NCI-H460 (cell line): Measurements from ENCODE around the gene ENTPD3. TPM values are rescaled to one million over a fixed set of nuclear protein-coding genes. Genes with fewer than 3 reads are reported as not detected.

ENCODE experiments used
- DNase-seq: peaks from one replicate; pipeline ENCODE4 v3.0.0-alpha.2; 2016; ENCODE audit warnings: low read depth; ENCODE audit errors: extremely low read depth
- polyA plus RNA-seq: library from polyadenylated mRNA; depleted of rRNA; stranded (reverse); fragments of >200 nt; gene quantifications from 2 replicates; pipeline ENCODE4 v1.2.3, GENCODE V29; 2014; cell fraction: nucleus; rRNA removed
- total RNA-seq: library from RNA; depleted of rRNA; stranded (reverse); fragments of >200 nt; shearing (Covaris generic); gene quantifications from 2 replicates; pipeline ENCODE4 v1.2.3, GENCODE V29; 2014; rRNA removed

Gene ENTPD3, protein sequence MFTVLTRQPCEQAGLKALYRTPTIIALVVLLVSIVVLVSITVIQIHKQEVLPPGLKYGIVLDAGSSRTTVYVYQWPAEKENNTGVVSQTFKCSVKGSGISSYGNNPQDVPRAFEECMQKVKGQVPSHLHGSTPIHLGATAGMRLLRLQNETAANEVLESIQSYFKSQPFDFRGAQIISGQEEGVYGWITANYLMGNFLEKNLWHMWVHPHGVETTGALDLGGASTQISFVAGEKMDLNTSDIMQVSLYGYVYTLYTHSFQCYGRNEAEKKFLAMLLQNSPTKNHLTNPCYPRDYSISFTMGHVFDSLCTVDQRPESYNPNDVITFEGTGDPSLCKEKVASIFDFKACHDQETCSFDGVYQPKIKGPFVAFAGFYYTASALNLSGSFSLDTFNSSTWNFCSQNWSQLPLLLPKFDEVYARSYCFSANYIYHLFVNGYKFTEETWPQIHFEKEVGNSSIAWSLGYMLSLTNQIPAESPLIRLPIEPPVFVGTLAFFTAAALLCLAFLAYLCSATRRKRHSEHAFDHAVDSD
- not detected in 2 replicates for total RNA-seq
- polyA plus RNA-seq = not detected in 2 replicates

DNA sequence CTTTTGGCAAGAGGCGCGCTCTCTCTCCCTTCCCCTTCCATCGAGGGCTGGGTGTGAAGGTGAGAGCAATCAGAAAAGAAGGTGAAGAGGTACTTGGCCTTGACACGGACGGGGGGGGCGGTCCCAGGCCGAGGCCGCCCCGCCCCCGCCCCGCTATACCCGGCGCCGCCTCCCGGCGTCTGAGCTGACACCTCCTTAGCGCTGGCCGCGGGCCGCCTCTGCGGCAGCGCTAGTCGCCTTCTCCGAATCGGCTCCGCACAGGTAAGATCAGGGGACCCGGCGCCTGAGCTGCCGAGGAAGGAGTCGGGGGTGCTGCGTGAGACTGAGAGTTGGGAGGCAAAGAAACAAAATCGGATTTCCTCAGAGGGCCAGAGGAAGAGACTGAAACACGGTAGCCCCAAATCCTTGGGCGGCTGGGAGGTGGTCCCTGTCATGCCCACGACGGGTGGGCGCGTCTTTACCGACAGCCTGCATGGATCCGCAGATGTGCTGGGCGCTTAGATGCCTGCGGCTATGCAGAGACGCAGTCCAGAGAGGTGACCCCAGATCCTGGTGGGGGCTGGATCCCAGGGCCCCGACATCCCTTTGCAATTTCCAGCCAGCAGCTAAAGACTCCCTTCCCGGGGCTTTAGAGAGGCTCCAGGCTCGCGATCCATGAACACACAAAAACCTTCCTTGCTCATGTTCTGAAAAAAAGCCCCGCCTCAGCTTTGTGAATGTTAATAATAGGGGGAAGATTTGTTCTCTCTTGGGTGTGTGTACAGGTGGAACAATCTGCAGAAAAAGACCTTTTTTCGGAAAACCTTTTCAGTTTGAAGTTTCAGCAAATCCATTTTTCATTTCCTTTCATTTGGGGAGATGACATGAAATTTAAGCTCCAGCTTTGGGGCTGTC lies at the start of gene ENTPD3:
Gene ENTPD3 (plus strand): TSS at position 184 of the 894 bp plus-strand sequence. CDS start 874 bp downstream, outside the sequence.
- DNase-seq = no peak

DNA sequence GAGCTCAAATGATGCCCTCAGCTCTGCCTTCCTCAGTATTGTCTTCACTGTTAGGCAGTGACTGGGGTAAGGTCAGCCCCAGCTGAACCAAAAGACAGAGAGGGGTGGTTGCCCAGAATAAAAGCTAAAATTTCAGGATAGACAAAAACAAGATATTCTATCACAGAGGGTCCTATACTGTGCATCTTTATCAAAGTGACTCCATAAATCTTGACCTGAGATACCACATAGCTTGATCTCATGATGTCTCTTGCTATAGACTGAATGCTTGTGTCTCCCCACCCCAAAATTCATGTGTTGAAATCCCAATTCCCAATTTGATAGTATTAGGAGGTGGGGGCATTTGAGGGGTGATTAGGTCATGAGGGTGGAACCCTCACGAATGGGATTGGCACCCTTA lies 47.1 kb upstream of the ENTPD3 start:
- no peak for DNase-seq

DNA sequence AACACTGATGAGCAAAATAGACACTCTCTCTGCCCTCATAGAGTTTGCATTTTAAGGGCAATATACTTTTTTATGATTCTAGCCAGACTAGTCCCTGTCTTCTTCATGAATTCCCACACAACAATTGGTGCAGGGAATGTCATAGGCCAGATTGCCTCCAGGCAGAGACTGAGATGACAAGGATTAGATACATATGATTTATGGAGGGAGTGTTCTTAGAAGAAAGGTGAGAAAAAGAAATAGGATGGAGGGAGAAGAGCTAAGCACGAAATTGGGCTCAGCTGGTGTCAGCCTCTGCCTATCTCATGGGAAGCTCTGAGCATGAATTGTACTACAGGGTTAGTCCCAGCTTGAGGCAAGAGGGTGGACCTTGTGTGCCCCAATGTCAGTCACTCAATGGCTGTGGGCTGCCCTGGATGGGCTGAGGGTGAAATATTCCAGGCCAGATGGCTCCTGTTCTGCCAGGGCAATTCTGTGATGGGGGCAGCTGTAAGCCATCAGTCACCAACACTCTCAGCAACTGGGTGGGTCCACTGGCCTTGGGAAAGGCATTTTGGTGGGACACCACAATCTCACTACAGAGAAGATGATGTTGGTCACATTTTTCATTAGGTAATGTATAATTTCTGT lies 46.3 kb upstream of the ENTPD3 start:
- no peak for DNase-seq

DNA sequence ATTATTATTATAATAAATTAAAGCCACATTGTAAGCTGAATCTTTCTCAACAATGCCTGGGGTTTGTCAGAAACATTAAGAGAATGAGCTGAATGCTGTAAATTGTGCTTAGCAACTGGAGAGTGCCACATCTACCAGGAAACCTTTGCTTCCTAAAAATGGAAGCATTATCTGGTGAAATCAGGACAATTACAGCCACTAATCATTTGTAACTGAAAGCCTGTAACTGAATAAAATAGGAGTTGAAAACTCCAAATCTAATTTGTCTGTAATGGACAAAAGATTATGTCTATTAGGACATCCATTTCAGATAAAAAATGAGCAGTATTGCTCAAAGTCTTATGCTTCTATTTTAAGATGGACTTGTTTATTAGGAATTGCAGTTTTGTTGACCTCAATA lies 45.3 kb upstream of the ENTPD3 start:
- DNase-seq = no peak

DNA sequence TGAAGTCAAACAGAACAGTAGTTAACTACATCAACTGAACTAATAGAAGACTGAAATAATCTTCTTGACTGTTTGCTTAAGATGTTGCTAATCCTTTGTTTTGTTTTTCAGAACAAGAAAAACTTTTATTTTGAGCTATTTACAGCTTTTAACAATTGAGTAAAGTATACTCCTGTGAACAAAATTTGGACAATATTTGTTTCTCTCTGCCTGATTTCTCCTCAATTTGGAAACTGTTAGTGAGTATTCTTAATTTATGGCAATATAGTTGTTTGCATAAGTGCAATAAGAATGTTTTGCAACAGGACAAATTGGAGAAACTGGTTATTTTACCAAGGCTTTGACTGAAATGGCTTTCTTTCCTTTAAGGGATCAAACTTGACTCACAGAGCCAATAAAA lies 36.5 kb upstream of the ENTPD3 start:
- DNase-seq = no peak

DNA sequence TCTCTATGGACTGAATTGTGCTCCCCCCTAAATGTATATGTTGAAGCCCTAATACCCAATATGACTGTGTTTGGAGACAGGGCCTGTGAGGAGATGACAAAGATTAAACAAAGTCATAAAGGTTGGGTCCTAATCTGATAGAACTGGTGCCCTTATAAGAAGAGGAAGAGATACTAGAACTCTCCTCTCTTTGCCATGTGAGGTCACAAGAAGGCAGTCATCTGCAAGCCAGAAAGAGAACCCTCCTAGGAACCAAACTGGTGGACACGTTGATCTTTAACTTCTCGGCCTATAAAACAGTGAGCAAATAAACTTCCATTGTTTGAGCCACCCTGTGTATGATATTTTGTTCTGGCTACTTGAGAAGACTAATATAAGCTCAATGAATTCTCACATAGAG lies 31.6 kb upstream of the ENTPD3 start:
- DNase-seq = no peak

DNA sequence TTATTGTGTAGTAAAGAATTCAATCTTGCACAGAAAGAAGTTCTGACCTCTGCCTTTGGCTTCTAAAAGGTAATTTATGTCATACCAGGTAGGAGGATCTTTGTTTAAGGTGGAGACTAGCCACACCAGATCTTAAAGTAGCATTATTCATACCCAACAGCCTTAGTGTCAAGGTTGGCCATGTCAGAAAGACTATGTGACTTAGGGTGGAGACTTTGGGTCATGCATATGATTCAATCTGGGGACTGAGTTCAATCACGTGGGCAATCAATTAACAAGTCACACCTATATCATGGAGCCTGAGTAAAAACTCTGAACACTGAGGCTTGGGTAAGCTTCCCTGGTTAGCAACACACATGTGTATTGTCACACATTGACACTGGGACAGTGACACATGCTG lies 28.5 kb upstream of the ENTPD3 start:
- no peak for DNase-seq

DNA sequence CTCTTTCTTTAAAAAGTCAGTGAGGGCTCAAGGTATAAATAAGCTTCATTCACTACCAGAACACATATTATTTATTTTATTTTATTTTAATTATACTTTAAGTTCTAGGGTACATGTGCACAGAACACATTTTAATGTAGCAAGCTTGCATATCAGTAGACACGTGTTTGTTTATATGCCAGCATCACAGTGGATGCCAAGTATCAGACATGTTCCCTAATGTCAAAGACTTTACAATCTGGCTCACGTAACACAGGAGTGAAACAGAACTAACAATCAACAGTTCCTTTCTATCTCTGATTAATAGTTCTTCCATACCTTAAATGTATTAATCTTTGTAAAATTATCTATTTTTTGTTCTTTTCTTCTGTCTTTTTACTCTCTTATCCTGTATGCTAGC lies 23.3 kb upstream of the ENTPD3 start:
- DNase-seq = no peak

DNA sequence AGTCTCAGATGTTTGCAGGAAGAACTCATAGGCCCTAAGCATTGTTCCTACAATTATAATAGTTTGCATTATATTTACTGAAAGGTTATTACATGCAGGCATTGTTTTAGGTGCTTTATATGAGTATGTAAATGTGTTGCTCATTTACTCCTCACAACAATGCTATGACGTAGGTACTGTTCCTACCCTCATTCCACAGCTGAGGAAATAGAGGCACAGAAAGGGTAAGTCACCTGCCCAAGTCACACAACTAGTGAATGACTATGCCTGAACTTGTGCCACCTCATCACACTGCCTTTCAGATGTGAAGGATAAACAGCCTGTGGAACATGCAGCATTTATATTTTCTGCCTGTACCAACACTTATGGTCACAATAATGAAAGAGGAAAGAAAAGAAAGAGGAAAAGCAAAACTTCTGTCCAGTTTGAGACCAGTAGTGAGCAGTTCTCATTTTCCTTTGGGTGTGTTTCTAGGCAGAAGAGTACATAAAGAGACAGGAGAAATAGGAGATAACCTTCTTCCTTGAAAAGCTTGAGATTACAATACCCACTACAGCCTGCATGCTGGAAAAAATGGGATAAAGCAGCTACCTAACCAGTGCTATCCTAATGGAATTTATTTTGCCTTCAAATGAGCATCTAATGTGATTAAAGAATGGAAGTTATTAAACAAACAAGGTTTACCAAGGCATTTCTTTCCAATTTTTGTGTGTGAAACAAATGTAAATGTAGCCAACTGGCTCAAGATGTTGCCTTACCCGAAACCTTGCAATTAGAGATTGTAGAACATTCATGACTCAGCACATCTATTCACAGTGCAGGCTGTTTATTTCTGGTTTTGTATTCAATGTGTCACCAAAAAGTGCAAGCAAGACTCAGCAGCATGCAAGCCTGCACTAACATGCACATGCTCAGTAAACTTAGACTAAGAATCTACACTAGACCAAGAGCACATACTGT lies 20.5 kb upstream of the ENTPD3 start:
- DNase-seq = no peak

DNA sequence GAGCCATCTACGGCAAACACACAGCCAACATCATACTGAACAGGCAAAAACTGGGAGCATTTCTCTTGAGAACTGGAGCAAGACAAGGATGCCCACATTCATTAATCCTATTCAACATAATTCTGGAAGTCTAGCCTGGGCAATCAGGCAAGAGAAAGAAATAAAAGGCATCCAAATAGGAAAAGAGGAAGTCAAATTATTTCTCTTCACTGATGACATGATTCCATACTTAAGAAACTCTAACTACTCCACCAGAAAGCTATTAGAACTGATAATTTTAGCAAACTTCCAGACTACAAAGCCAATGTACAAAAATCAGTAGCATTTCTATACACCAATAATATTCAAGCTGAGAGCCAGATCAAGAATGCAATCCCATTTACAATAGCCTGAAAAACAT lies 17.3 kb upstream of the ENTPD3 start:
- no peak for DNase-seq

DNA sequence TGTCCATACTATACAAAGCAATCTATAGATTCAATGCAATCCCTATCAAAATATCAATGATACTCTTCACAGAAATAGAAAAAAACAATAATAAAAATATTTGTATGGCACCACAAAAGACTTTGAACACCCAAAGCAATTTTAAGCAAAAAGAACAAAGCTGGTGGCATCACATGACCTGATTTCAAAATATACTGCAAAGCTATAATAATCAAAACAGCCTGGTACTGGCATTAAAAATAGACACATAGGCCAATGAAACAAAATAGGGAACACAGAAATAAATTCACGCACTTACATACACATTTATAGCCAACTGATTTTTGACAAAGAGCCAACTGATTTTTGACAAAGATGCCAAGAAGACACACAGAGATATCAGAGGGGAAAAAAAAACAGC lies 9.2 kb upstream of the ENTPD3 start:
- DNase-seq = no peak

DNA sequence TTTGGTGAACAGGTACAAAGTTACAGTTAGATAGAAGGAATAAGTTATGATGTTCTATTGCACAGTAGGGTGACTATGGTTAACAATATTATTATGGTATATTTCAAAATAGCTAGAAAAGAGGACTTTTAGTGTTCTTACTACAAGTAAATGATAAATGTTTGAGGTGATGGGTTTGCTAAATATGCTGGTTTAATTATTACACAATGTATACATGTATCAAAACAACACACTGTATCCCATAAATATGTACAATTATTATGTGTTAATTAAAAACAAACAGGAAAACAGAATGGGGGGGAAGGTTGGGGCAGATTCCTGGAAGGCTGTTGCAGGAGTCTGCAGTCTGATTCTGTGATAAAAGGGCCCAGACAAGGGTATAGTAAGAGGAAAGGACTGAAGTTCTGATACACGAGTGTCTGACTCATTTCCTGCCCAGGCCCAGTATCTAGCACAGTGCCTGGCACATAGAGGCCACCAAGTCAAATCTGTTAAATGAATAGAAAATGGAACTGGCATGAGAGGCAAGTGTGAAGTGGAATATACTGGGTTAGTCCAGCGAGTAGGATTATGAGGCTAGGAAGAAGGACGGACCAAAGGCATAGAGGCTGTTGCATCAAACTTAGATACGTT lies 7.2 kb upstream of the ENTPD3 start:
- no peak for DNase-seq

DNA sequence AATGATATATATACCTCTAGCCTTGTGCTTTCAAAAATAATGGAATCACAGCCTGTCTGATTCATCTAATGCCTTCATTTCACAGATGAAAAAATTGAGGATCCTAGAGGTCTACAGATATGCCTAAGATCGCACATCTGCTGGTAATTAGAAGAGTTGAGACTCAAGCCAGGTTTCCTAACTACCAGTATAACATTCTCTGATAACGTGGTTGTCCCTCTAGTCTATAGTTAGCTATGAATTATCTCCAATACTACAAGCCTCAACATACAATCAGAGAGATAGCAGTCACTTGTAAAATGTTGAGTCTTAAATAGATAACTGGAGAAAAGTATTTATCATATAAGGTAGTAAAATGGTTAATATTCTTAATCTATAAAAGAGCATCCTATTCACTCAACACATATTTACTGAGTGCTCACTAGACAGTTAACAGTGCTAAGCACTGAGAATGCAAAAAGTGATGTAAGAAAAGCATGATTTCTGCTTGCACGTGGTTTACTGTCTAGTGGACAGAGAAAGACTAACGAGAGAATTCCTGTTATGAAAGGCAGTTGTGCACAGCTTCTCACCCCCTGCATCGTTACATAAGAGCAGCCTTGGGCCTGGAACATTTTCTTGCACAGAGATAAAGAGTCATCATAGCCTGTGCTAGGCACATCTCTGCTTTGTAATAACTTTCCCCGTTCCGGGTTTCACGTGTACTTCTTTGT lies 4.9 kb upstream of the ENTPD3 start:
- DNase-seq = no peak

DNA sequence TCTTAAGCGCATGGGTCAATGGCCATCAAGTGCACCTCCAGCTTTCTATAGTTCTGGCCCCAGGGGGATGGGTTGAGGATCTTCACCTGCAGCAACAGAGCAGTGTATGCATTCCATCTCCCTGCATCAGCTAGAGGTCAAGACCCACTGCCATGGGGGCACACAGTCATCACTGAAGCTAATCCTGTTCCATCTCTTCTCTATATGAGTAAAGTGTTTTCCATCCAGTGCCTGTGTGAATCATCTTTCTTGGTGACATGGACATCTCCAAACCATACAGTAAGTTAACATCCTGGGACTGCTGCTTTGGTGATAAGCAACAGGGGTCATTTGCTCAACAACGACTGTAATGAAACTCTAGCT lies 4.4 kb upstream of the ENTPD3 start:
- DNase-seq = no peak

DNA sequence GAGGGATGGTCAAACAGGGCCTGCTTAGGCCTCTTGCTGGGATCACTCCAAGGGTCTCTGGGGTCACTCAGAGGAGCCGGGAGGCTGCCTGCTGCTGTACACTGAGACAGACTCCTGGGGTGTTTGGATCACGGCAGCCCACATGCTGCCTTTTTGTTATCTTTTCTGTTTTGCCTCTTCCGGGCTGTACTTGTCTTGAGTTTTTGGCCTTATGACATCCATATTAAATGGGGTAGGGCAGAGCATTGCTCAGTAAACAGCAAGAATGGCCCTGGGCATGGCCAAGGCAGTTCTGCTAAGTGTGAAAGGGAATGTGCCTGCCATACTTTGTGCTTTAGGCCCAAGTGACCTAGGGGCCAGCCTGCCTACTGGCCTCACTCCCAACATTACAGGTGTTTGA lies 771 bp upstream of the ENTPD3 start:
- DNase-seq = no peak

DNA sequence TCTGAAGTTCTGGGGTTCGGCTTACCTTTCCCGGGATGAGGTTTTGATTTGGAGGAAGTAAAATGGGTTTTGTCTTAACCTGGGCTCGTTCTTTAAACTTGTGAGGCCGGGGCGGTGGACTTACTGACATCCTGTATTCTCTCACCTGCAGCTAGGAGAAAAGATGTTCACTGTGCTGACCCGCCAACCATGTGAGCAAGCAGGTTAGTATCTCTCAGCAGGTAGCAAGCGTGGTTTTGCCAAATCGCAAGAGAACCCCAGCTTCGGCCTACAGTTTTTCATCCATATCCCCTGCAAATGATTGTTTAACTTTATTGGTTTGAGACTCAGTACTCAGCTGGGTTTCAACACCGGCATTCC lies 891 bp downstream of the ENTPD3 start:
- DNase-seq = no peak

DNA sequence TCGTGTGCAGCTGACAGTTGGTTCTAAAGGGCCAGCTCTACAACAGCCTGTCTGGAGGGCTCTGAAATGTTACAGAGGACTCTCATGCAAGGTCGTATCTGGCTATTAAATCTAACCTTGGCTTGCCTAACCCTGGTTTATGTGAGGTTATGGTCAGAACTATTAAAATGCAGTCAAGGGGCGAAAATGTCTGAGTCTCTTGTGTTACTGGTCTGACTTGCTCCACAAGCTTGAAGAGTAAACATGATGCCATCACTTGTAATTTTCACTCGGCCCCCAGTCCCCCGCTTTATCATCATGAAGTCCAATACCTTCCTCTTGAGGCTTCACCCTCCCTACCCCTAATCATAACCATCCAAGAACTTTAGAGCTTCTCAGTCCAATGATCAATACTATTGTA lies 9.4 kb downstream of the ENTPD3 start:
- DNase-seq = no peak

DNA sequence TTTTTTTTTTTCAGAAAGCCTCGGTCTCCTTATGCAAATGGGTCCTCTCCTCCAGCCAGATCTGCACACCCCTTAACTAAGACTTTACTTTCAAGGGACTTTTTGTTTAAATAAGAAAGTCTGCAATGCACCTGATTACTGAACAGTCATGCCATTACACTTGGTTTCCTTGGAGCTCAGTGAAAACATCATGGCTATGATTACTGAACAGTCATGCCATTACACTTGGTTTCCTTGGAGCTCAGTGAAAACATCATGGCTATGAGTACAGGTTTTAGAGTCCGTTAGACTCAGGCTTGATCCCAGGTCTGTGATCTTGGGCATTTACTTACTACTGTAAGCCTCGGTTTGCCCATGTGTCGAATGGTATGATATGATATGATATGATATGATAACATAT lies 10.1 kb downstream of the ENTPD3 start:
- no peak for DNase-seq

DNA sequence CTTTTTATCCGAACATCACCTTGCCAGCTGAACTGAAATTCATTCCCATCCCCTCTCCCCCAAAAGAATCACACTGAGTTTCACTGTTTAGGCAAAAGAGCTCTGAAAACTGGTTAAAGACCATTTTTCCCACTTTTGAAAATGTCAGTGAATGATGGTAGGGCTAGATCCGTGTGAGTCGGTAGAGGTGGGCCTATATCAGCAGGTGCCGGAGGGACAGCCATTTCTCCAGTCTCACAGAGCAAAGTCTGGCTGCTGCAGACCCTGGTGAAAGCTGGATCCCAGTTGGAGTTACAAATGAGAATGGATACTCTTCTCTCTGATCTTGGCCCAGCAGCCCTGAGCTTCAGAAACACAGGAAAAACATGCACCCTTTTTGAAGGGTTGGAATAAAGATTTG lies 10.9 kb downstream of the ENTPD3 start:
- DNase-seq = no peak
